NOMO-1 (cell line): ENCODE results near the gene SEC14L2.
A peak's percentile ranks its signal among the peaks of the same experiment; 100 is the strongest.
"Not testable (repeated sequence)": the region's sequence is repeated elsewhere in the genome, so short reads cannot be mapped to it uniquely, and the experiment has no call there.

Experiments used
- DNase-seq, 2 experiments: peaks; one replicate each; lab custom pipeline; 2025; ENCODE audit not compliant: unreplicated experiment in 2 of 2; lab: John Stamatoyannopoulos, UW

The SEC14L2 gene

GRCh38 chr22:30373331-30374325 is 23.2 kb upstream of the SEC14L2 start:
- DNase-seq, result no peak

- DNase-seq, result no peak
These were observed 21.4 kb upstream of the SEC14L2 start for GRCh38 chr22:30375312-30375849.

- no peak for DNase-seq
These were observed 16.8 kb upstream of the SEC14L2 start for GRCh38 chr22:30380011-30380410.

GRCh38 chr22:30381264-30381663 is 15.6 kb upstream of the SEC14L2 start:
- DNase-seq, result no peak

- no peak for DNase-seq
These were observed 14.5 kb upstream of the SEC14L2 start for GRCh38 chr22:30382340-30382739.

- no peak for DNase-seq
These were observed 13.8 kb upstream of the SEC14L2 start for GRCh38 chr22:30383061-30383460.

GRCh38 chr22:30385942-30386341 is 10.9 kb upstream of the SEC14L2 start:
- no peak for DNase-seq

- no peak for DNase-seq
These were observed 10.2 kb upstream of the SEC14L2 start for GRCh38 chr22:30386608-30386959.

GRCh38 chr22:30386960-30387827 is 9.6 kb upstream of the SEC14L2 start, which contains the start of gene RNF215:
RNF215 (minus strand) TSS chr22:30387411; CDS start chr22:30387313, 98 bp downstream.
- peak; percentile 56 to 78 for DNase-seq

GRCh38 chr22:30390974-30391691 is 5.7 kb upstream of the SEC14L2 start:
- DNase-seq, result peak; percentile 53 to 68

GRCh38 chr22:30392661-30393321 is 4.0 kb upstream of the SEC14L2 start:
- no peak for DNase-seq

- no peak for DNase-seq
These were observed 3.5 kb upstream of the SEC14L2 start for GRCh38 chr22:30393322-30393680.

GRCh38 chr22:30393885-30394284 is 2.9 kb upstream of the SEC14L2 start:
- DNase-seq, result no peak

- DNase-seq, result no peak
These were observed 1.1 kb downstream of the SEC14L2 start for GRCh38 chr22:30397656-30398635.

- no peak for DNase-seq
These were observed 2.2 kb downstream of the SEC14L2 start for GRCh38 chr22:30398685-30399680.

GRCh38 chr22:30399718-30400117 is 2.9 kb downstream of the SEC14L2 start:
- no peak for DNase-seq

- DNase-seq, result no peak
These were observed 3.3 kb downstream of the SEC14L2 start for GRCh38 chr22:30400159-30400558.

GRCh38 chr22:30401024-30401423 is 4.2 kb downstream of the SEC14L2 start:
- DNase-seq, result not testable (repeated sequence)
